Left forelimb (tissue), 1 donor: ENCODE measurements around the gene MPST.
A peak's percentile ranks its signal among the peaks of the same experiment; 100 is the strongest.
"Not testable (repeated sequence)": the region's sequence is repeated elsewhere in the genome, so short reads cannot be mapped to it uniquely, and the experiment has no call there.

Source experiments
- DNase-seq: peaks from one replicate; pipeline ENCODE4 v3.0.0-alpha.2; 2018; ENCODE audit warnings: low spot score

Gene MPST

DNA sequence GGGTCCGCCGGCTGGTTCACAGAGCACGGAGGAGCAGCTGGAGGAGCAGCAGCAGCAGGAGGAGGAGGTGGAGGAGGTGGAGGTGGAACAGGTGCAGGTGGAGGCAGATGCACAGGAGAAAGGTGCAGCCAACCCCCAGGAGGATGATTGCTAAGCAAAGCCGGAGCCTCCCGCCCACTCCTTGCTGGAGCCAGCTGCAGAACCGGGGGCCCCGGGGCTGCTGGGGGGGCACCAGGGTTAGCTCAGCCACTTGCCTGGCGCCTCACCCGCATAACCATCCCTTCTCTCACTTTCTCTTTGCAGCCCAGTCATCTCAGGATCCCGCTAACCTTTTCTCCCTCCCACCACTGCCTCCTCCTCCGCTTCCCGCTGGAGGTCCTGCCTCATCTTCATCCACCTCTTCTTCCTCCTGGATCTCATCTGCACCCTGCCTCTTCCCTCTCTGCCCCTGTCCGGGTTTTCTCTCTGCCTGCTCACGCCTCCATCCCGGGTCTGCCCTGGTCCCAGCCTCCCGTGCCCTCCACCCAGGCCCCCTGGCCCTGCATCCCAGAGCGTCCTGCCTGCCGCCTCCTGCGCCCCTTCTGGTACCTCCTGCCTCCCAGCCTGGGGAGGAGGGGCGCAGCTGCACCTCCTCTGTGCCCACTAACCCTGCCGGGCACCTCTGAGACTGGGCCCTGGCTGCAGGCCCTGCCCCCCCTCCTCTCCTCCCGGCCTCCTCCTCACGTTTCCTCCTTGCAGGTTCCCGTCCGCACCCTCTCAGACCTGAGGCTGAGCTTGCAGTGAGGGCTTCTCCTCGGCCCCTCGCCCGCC, 41.5 kb downstream of the MPST start:
- no peak for DNase-seq

DNA sequence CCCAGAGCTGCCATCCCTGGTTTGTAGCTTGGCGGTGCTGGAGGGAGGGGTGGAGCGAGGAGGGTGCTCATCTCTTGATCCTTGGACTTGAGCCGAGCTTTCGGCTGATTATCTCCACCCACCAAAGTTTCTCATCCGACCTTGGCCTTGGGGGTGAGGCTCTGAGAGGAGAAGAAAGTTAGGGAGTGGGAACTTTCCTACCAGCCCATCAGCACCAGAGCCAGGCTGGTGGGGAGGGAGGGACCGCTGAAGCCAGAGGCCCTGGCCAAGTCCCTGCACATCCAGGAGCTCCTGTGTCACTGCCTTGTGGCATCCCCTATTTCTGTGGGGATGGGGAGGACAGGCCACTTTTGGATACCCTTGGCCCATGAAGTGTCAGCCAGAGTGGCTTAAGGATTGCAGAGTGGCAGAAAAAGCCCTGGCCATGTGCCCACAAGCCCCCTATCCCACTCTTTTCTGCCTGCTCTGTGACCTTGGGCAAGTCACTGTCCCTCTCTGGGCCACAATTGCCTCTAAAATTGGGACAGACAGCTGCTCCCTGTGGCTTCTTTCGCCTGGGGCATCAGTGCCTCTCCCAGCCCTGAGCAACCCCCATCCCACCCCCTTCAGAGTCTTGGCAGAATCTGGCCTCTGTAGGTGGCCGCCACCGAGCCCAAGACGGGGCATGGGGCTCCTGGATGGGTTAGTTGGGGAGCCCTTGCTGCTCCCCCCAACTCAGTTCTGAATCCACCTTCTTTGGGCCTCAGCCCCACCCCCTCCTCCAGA, 42.3 kb downstream of the MPST start:
- DNase-seq, result no peak

DNA sequence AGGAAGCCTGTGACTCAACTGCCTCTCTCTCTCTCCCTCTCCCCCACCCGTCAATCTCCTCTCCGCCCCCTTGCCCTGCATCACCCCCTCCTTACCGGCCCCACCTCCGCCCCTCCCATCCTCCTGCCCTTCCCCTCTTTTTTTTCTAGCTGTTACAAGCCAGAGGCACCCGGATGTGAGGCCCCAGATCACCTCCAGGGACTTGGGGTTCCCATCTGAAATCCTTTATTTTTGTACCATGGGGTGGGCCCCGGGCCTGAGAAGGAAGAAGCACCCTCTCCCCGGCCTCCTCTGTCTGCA, 42.8 kb downstream of the MPST start:
- no peak for DNase-seq

DNA sequence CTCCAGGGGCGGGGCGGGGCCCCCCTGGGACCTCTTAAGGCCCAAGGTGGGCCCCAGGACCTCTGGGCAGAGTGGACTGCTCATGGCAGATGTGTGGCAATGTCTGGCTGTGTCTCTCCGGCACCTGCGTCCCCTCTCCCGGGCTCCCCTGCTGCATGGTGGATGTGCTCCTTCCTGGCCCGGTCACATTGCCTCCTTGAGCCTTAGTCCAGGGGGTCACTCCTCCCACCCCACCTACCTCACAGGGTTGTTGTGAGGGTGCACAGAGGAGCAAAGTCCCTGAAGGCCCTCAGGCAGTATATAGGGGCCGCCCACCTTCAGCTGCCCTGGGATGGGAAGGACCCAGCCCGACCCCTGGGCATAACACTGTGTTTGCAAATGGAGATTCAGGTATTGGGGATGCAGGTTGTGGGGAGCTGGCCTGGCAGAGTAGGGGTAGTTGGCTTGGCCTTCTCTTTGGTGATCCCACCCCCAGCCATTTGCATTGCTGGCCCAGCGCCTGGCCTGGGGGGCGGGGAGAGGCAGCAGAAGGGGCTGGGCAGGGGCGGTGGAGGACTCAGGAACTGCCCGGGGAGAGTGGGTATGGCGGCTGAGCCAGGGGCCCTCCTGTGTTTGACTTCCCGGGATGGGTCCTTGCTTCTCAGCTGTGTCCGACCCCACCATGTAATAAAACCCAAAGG, 43.3 kb downstream of the MPST start:
- DNase-seq, result no peak

DNA sequence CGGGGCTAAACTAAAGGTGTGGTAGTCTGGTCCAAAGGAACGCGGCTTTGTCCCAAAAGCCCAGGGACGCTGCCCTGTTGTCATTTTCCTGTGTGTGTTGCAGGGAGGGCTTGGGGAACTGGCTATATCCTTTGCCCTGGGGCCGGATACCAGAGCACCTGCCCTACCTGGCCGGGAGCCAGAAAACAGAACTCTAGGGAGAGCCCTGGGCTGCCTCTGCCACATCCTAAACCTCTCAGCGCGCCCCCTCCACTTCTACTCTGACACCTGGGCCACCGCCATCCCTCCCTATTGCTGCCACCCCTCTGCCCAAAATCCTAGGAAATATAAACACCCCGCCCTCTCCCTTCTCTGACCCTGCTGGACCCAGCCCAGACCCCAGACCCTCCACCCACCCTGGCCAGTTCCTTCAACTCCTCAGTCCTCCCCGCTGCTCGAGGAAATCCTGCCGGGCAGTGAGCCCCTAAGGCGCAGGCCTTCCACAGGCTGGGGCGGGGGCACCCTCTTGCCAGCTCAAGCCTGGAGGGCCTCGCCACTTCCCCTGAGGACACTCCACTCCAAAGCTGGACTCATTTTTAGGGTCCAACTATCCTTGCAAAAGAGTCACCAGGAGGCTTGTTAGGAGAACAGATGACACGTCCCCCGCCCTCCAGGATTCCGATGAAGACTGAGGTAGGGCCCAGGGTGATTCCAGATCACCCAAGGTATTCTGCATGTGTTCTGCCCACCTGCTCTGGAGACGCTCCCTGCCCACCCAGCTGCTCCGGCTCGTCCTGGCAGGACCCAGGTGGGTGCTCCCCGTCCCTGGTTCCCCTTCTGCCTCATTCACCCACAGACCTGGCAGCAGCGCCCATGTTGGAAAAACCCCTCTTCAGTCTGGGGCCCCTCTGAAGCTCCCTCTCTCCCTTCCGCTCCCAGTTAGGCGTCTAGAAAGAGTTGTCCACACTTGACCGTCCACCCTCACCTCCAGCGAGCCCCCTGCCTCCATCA, 44.2 kb downstream of the MPST start:
- no peak for DNase-seq

DNA sequence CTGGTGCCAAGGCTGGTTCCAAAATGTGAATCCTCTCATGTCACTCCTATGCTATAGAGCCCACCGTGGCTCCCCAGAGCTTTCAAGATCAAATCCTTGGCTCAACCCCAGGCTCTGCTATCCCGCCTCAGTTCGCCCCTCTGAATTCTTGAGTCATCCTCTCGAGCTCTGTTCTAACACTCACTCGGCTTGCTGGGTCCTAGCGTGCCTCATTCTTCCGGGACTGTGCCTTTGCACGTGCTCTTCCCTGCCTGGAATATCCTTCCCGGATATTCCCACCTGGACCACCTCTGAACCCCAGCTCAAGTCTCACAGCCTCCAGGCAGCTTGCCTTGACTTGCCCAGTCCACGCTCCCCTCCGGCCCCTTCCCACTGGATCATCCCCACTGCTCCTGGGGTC, 45.0 kb downstream of the MPST start:
- no peak for DNase-seq

DNA sequence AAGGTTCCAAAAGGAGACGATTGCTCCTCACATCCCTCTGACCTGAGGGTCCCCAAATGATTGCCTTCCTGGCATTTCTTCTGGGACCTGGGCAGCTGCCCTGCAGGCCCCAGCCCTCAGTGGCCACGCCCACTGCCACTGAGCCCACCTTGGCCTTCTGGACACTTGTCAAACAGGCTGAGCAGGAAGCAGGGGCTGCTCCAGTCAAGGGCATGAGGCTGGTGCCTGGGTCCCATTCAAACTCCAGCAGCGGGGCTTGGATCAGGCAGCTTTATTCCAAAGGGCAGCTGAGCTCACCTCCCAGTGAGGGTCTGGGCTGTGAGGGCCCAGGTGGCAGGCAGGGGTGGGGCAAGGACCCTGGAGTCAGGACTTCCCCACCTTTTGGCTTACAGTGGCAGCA, 45.6 kb downstream of the MPST start:
- no peak for DNase-seq

DNA sequence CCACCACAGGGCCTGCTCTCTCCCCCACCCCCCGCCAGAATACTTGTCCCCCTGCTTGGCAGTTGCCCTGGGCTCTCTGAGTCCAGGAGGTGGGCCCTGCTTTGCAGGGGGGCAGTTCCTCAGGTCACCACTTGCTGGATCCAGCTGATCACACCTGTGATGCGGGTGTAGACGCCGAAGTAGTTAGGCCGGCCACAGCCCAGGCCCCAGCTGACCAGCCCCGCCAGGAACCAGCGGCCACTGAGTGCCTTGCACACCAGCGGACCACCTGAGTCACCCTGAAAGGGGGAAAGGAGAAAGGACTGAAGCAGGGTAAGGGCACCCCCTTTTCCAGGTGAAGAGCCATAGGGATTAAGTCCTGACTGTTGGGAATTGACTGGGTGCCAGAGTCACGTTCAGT, 46.4 kb downstream of the MPST start:
- no peak for DNase-seq

DNA sequence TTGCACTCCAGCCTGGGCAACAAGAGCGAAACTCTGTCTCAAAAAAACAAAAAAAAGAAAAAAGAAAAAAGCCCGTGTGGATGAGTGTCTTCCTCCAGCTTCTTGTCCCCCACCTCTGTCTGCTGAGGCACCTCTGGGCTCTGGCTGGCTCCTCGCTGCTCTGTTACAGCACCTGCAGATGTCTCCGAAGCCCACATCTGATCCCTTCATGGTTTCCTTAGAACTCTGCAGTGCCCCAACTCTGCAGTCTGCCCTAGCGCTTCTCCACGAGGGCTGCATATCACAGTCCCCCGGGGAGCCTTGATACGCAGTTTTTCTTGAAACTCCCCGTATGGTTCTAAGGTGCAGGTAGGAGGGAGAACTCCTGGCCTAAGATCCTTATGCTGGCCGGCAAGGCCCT, 47.9 kb downstream of the MPST start:
- no peak for DNase-seq

DNA sequence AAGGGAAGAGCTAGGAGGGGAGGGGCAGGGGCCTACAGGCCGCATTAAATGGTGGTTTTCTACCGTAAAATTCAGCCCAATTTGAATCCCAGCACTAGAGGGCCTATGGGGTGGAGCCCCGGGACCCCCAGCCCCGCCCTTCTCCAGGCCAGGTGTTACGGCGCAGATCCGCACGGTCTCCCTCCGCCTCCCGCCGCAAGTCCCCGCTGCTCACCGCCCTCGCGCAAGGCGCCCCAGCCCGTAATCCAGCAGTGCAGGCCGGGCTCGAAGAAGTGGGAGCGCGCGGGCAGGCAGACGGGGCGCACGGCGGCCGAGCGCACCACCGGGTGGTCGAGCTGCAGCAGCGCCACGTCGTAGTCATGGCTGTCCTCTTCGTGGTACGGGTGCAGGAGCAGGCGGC, 49.3 kb downstream of the MPST start:
- no peak for DNase-seq

DNA sequence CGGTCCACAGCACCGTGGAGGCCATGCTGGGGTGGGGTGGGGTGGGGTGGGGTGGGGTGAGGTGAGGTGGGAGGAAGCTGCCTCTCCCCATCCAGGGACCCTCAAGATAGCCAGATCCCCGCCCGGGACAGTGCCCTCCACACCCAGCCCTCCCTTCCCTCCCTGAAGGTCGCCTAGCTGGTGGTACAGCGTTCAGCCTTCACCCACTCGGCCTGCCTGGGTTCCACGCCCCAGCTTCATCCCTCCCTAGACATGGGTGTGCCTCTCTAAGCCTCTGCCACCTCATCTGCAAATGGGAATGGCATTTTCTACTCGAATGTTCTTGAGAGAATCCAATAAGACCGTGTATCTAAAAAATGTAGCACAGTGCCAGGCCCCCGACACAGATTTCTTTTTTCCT, 49.8 kb downstream of the MPST start:
- DNase-seq, result no peak

DNA sequence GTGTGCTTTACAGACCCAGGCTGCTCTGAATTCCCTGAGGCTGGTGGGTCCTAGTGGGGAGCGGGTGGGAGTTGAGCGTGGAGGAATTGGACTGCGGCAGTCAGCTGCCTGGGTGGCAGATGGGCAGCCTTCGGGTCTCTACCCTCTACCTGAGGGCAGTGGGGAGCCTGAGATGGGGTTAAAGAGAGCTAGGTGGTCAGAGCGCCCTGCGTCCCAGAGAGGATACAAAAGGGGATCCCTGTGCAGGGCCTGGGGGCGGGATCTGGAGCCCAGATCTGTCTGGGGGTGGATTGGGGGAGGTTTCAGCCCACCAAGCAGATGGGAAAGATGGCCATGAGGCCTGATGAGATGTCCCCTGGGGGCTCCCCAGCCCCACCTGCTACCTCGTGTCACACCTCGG, 50.2 kb downstream of the MPST start:
- no peak for DNase-seq

DNA sequence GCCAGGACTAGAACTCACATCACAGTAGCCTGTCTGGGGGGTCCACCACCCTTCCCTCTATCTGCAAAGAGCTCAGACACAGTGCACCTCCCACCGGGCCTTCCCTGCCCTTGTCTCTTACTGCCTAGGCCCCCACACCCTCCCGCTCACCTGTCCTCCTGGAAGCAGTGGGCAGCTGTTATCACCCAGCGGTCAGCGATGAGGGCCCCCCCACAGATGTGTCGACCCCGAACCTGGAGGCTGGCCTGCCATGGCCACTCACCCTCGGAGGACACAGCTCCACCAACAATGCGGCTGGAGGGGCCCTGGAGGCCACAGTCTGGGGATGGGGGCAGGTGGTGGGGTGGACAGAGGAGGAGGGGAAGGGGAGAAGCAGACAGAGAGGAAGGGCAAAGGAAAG, 50.8 kb downstream of the MPST start:
- DNase-seq, result no peak

DNA sequence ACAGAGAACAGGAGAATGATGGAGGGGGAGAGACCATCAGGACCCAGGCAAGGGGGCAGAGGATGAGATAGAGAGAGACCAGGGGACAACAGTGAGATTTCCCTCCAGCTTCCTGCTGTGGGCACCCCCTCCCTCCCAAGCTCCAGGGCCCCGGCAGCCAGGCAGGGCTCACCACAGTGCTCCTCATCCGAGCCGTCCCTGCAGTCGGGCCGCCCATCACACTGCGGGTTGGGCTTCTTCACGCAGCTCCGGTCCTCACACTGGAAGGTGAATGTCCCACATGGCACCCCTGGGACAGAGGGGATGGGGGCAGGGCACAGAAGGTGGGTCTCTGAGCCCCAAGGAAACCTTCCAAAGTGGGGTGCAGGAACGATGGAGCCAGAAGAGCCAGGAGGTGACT, 51.2 kb downstream of the MPST start:
- DNase-seq, result no peak

DNA sequence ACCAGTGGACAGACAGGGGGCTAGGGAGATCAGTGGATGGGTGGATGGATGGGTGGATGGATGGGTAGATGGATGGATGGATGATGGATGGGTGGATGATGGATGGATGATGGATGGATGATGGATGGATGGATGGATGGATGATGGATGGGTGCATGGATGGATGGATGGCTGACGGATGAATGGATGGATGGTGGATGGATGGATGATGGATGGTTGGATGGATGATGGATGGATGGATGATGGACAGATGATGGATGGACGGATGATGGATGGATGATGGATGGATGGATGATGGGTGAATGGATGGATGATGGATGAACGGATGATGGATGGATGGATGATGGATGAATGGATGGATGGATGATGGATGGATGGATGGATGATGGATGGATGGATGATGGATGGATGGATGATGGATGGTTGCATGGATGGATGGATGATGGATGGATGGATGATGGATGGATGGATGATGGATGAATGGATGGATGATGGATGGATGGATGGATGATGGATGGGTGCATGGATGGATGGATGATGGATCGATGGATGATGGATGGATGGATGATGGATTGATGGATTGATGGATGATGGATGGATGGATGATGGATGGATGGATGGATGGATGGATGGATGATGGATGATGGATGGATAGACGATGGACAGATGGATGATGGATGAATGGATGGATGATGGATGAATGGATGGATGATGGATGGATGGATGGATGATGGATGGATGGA, 52.5 kb downstream of the MPST start:
- DNase-seq, result not testable (repeated sequence)

DNA sequence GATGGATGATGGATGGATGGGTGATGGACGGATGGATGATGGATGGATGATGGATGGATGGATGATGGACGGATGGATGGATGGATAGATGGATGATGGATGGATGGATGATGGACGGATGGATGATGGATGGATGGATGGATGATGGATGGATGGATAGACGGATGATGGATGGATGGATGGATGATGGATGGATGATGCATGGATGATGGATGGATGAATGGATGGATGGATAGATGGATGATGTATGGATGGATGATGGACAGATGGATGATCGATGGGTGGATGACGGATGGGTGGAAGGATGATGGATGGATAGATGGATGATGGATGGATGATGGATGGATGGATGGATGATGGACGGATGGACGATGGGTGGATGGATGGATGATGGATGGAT, 53.1 kb downstream of the MPST start:
- DNase-seq, result no peak

DNA sequence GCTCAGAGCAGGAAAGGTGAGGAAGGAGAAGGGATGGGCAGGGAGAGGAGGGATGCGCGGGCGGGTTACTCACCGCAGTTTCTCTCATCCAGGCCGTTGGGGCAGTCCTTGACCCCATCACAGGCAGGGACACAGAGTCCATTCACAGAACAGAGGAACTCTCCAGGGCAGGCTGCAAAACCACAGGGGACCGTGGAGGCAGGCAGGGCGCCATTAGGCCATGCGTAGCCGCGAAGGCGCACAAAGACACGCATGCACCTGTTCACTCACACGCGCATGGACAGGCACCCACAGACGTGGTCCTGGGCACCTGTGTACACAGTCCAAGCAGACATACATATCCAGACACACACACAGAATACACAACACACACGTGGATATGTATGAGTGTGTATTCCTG, 55.0 kb downstream of the MPST start:
- DNase-seq, result no peak

DNA sequence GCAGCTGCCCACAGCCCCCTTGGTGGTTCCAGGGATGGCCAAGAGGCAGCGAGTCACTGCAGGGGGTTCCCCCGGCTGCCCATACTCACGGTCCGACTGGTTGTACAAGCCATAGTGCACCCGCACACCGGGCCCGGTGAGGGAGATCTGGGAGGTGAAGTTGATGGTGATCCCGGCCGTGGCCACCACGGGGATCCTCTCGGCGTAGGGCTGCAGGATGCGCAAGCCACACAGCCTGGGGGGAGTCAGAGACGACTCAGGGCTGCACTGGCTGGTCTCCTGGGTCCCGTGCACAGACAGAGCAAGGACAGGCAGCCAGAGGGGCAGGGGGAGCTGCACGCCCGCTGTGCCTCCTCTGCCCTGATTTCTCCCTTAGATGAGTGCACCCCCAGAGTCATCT, 55.5 kb downstream of the MPST start:
- no peak for DNase-seq

DNA sequence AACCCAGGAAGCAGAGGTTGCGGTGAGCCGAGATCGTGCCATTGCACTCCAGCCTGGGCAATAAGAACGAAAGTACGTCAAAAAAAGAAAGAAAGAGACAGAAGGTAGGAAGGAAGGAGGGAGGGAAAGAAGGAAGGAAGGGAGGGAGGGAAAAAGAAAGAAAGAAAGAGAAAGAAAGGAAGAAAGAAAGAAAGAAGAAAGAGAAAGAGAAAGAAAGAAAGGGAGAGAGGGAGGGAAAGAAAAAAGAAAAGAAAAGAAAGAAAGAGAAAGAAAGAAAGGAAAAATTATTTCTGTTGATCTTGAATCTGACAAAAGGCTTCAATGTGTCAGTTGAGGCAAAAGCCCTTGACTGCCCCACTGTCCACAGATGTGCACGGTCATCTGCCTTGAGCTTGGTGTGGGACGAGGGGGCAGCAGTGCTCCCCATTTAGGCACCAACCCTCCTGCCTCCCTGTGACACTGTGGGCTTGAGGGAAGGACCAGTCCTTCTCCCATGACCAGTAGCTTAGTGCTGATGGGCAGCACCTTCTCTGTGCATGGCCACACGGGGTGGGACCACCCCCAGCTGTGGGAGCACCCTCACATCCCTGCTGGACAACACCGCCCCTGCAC, 56.4 kb downstream of the MPST start:
- DNase-seq, result no peak

DNA sequence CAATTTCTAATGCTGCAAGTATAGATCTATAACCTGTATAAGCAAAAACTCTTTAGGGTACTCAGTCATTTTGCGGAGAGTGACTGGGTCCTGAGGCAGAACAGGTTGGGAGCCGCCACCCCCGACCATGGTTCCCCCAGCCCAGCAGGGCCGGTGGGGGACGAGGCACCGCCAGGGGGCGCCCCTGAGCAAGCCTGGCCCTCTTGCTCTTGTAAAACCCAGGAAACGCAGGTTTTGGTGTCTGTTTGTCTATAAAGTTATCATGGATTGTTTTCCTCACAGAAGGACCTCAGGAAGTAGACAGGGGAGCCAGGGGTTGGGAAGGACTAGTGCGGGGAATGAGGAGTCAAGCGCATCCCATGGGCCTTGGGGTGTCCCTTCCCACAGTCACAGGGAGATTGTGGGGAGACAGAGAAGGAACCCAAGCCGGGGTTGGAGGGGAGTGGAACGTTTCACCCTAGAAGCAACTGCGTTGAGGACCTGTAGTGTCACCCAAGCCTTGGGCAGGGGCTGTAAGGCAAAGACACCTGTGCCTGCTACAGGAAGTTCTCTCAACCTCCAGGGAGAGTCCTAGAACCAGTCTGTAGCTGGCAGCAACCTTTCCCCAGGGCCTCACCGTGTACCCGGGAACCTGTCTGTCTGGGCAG, 58.4 kb downstream of the MPST start:
- peak; percentile 82 for DNase-seq
